HCEC 1CT (cell line): ENCODE results near the gene EMILIN3.
A peak's percentile ranks its signal among the peaks of the same experiment; 100 is the strongest.

Experiments
- DNase-seq: peaks from one replicate; pipeline ENCODE4 v3.0.0-alpha.2; 2017

EMILIN3 gene

GRCh38 chr20:41344477-41344876, 22.1 kb downstream of the EMILIN3 start:
- no peak for DNase-seq

- no peak for DNase-seq
Observed at GRCh38 chr20:41342474-41343464, 23.8 kb downstream of the EMILIN3 start.

- peak; percentile 86 for DNase-seq
Observed at GRCh38 chr20:41340327-41341055, 26.1 kb downstream of the EMILIN3 start, which contains the start of gene LPIN3. Gene LPIN3, plus strand, starts transcription at chr20:41340821. Its CDS starts 4,983 bp downstream, at chr20:41345804.

- peak; percentile 59 for DNase-seq
Observed at GRCh38 chr20:41339957-41340326, 26.7 kb downstream of the EMILIN3 start.

GRCh38 chr20:41336711-41337492, 29.7 kb downstream of the EMILIN3 start:
- no peak for DNase-seq

- DNase-seq: no peak
Observed at GRCh38 chr20:41335591-41335990, 31.0 kb downstream of the EMILIN3 start.

GRCh38 chr20:41334443-41335421, 31.9 kb downstream of the EMILIN3 start:
- no peak for DNase-seq

- DNase-seq: no peak
Observed at GRCh38 chr20:41334036-41334435, 32.6 kb downstream of the EMILIN3 start.

GRCh38 chr20:41331731-41332130, 34.9 kb downstream of the EMILIN3 start:
- DNase-seq: no peak

GRCh38 chr20:41330941-41331340, 35.7 kb downstream of the EMILIN3 start:
- no peak for DNase-seq

GRCh38 chr20:41330343-41330720, 36.3 kb downstream of the EMILIN3 start:
- DNase-seq: peak; percentile 72

GRCh38 chr20:41329435-41330342, 36.9 kb downstream of the EMILIN3 start:
- DNase-seq: peak; percentile 100

GRCh38 chr20:41327178-41327577, 39.4 kb downstream of the EMILIN3 start:
- DNase-seq: no peak

GRCh38 chr20:41320976-41321375, 45.6 kb downstream of the EMILIN3 start:
- peak; percentile 7 for DNase-seq

- DNase-seq: no peak
Observed at GRCh38 chr20:41320441-41320840, 46.2 kb downstream of the EMILIN3 start.

GRCh38 chr20:41318271-41318649, 48.4 kb downstream of the EMILIN3 start:
- no peak for DNase-seq

- DNase-seq: peak; percentile 95
Observed at GRCh38 chr20:41317546-41318270, 48.9 kb downstream of the EMILIN3 start, which contains the start of gene ZHX3. Gene ZHX3, minus strand, starts transcription at chr20:41317731. Its CDS starts 112,815 bp downstream, at chr20:41204916.

GRCh38 chr20:41316602-41317545, 49.7 kb downstream of the EMILIN3 start:
- peak; percentile 94 for DNase-seq

- DNase-seq: no peak
Observed at GRCh38 chr20:41316051-41316450, 50.6 kb downstream of the EMILIN3 start.
